Esophagus (tissue), 2 donors: ENCODE measurements around the gene MMD. TPM values are rescaled to one million over a fixed set of nuclear protein-coding genes. Genes with fewer than 3 reads are reported as not detected.

Source experiments
- H3K27ac ChIP-seq, 2 donors: one replicate each; pipeline ENCODE4 v1.5.1; 2013; ENCODE audit warnings: low read depth in 2 of 2, mild to moderate bottlenecking in 2 of 2, inconsistent platforms in 1 of 2, low read length in 1 of 2, moderate library complexity in 1 of 2
- H3K27me3 ChIP-seq, 2 donors: one replicate each; pipeline ENCODE4 v1.6.1; 2013; ENCODE audit warnings: low read length in 2 of 2, control low read depth in 1 of 2, mild to moderate bottlenecking in 1 of 2; ENCODE audit not compliant: insufficient read depth in 2 of 2, control insufficient read depth in 1 of 2
- H3K36me3 ChIP-seq, 2 donors: one replicate each; pipeline ENCODE4 v1.6.1; 2013; ENCODE audit warnings: low read length in 1 of 2; ENCODE audit not compliant: control insufficient read depth in 2 of 2, insufficient read depth in 2 of 2
- H3K4me1 ChIP-seq, 2 donors: one replicate each; pipeline ENCODE4 v1.6.1; 2013; ENCODE audit warnings: low read length in 1 of 2; ENCODE audit not compliant: control insufficient read depth in 2 of 2, insufficient read depth in 2 of 2
- H3K4me3 ChIP-seq, 2 donors: one replicate each; pipeline ENCODE4 v1.5.1; 2013; ENCODE audit warnings: low read length in 2 of 2, mild to moderate bottlenecking in 2 of 2, low read depth in 1 of 2, moderate library complexity in 1 of 2
- H3K9me3 ChIP-seq, 2 donors: one replicate each; pipeline ENCODE4 v1.6.1; 2013; ENCODE audit warnings: mild to moderate bottlenecking in 2 of 2, low read depth in 1 of 2, low read length in 1 of 2, moderate library complexity in 1 of 2; ENCODE audit not compliant: control insufficient read depth in 2 of 2, insufficient read depth in 1 of 2
- WGBS, 2 donors: extraction: QIAGEN DNeasy Blood & Tissue Kit; methylation state at CpG; one replicate each; pipeline ENCODE4 v1.1.7; 2013; 5-methylcytosine and 5-hydroxymethylcytosine counted together
- polyA plus RNA-seq, 2 donors: library from polyadenylated mRNA; stranded (reverse); fragments of 200-250 nt; gene quantifications; one replicate each; pipeline ENCODE4 v1.2.3, GENCODE V29; 2013
- donor health status: healthy with polysubstance abuse.
- donor health status: Bipolar disorder and iron deficiency.

The MMD gene
- polyA plus RNA-seq, 2 donors, result 2.7 to 3.5 TPM

GRCh38 chr17:55383771-55384642, 37.6 kb downstream of the MMD start:
- H3K4me3 ChIP-seq, result no peak overlapping the region
- no peak overlapping the region for H3K27ac ChIP-seq
- H3K9me3 ChIP-seq, result no peaks in the 10 kb centered on the region
- WGBS, 2 donors, result 63 to 76% methylated on average over 7 of the region's 7 CpGs
- H3K36me3 ChIP-seq, result no peaks in the 10 kb centered on the region
- H3K4me1 ChIP-seq, result no peaks in the 10 kb centered on the region
- no peaks in the 10 kb centered on the region for H3K27me3 ChIP-seq

GRCh38 chr17:55381017-55381770, 40.4 kb downstream of the MMD start:
- Histone ChIP-seq H3K27ac (no peak overlapping the region), H3K4me1 (no peaks in the 10 kb centered on the region), H3K27me3 (no peaks in the 10 kb centered on the region), H3K9me3 (no peaks in the 10 kb centered on the region), H3K36me3 (no peaks in the 10 kb centered on the region), H3K4me3 (no peak overlapping the region)
- WGBS, 2 donors, result 92 to 95% methylated on average over 8 of the region's 8 CpGs

- WGBS, 2 donors, result 90% methylated on average over 6 of the region's 6 CpGs
- no peaks in the 10 kb centered on the region for H3K4me1 ChIP-seq
- H3K4me3 ChIP-seq, result no peak overlapping the region
- H3K9me3 ChIP-seq, result no peaks in the 10 kb centered on the region
- no peaks in the 10 kb centered on the region for H3K36me3 ChIP-seq
- no peak overlapping the region for H3K27ac ChIP-seq
- no peaks in the 10 kb centered on the region for H3K27me3 ChIP-seq
Observed at GRCh38 chr17:55377671-55378275, 43.9 kb downstream of the MMD start.

- H3K36me3 ChIP-seq, result no peaks in the 10 kb centered on the region
- no peak overlapping the region for H3K4me3 ChIP-seq
- H3K9me3 ChIP-seq, result no peaks in the 10 kb centered on the region
- no peaks in the 10 kb centered on the region for H3K4me1 ChIP-seq
- no peak overlapping the region for H3K27ac ChIP-seq
- WGBS, 2 donors, result 56 to 63% methylated on average over 3 of the region's 3 CpGs
- no peaks in the 10 kb centered on the region for H3K27me3 ChIP-seq
Observed at GRCh38 chr17:55368706-55369105, 52.9 kb downstream of the MMD start.

- H3K9me3 ChIP-seq, result no peaks in the 10 kb centered on the region
- WGBS, 2 donors, result 89 to 91% methylated on average over 1 of the region's 1 CpG
- H3K4me3 ChIP-seq, result no peak overlapping the region
- no peaks in the 10 kb centered on the region for H3K27me3 ChIP-seq
- H3K4me1 ChIP-seq, result no peaks in the 10 kb centered on the region
- no peaks in the 10 kb centered on the region for H3K36me3 ChIP-seq
- H3K27ac ChIP-seq, result no peak overlapping the region
Observed at GRCh38 chr17:55366020-55366481, 55.6 kb downstream of the MMD start.

- 67 to 85% methylated on average over 1 of the region's 1 CpG for WGBS, 2 donors
- Histone ChIP-seq H3K27ac (no peak overlapping the region), H3K27me3 (no peaks in the 10 kb centered on the region), H3K4me3 (no peak overlapping the region), H3K36me3 (no peaks in the 10 kb centered on the region), H3K4me1 (no peaks in the 10 kb centered on the region), H3K9me3 (no peaks in the 10 kb centered on the region)
Observed at GRCh38 chr17:55363033-55363432, 58.6 kb downstream of the MMD start.

GRCh38 chr17:55360971-55361370, 60.7 kb downstream of the MMD start:
- Histone ChIP-seq H3K4me1 (no peaks in the 10 kb centered on the region), H3K4me3 (no peak overlapping the region), H3K27me3 (no peaks in the 10 kb centered on the region)

GRCh38 chr17:55356434-55357328, 65.0 kb downstream of the MMD start:
- no peaks in the 10 kb centered on the region for H3K36me3 ChIP-seq
- WGBS, 2 donors, result 33 to 34% methylated on average over 3 of the region's 3 CpGs
- no peak overlapping the region for H3K4me3 ChIP-seq
- no peaks in the 10 kb centered on the region for H3K27me3 ChIP-seq
- H3K4me1 ChIP-seq, result no peaks in the 10 kb centered on the region
- no peak overlapping the region for H3K27ac ChIP-seq
- no peaks in the 10 kb centered on the region for H3K9me3 ChIP-seq

More at GRCh38 chr17:55360971-55361370, 60.7 kb downstream of the MMD start:
- H3K9me3 ChIP-seq, result no peaks in the 10 kb centered on the region
- H3K27ac ChIP-seq, result no peak overlapping the region
- H3K36me3 ChIP-seq, result no peaks in the 10 kb centered on the region

- no peaks in the 10 kb centered on the region for H3K9me3 ChIP-seq
- no peak overlapping the region for H3K27ac ChIP-seq
- 89 to 91% methylated on average over 2 of the region's 2 CpGs for WGBS, 2 donors
Observed at GRCh38 chr17:55354941-55355340, 66.7 kb downstream of the MMD start.

More at GRCh38 chr17:55354941-55355340, 66.7 kb downstream of the MMD start:
- no peaks in the 10 kb centered on the region for H3K36me3 ChIP-seq
- no peaks in the 10 kb centered on the region for H3K27me3 ChIP-seq
- H3K4me1 ChIP-seq, result no peaks in the 10 kb centered on the region
- H3K4me3 ChIP-seq, result no peak overlapping the region
